NCI-H1417 (cell line): ENCODE results near the gene DBET.
"Not testable (repeated sequence)": the region's sequence is repeated elsewhere in the genome, so short reads cannot be mapped to it uniquely, and the experiment has no call there.

Experiments
- DNase-seq, 3 experiments: peaks; one replicate each; lab custom pipeline; 2025; lab: John Stamatoyannopoulos, UW

DBET gene

GRCh38 chr4:190064342-190064741 is at the start of gene DBET:
Gene DBET, plus strand, starts transcription at chr4:190064502.
- not testable (repeated sequence) for DNase-seq

GRCh38 chr4:190014771-190015537 is 49.3 kb upstream of the DBET start:
- no peak for DNase-seq

- no peak for DNase-seq
These were observed 48.5 kb upstream of the DBET start for GRCh38 chr4:190015538-190016368.

- DNase-seq, result no peak
These were observed 47.7 kb upstream of the DBET start for GRCh38 chr4:190016369-190017289.

GRCh38 chr4:190017357-190018200 is 46.7 kb upstream of the DBET start:
- DNase-seq, result no peak

GRCh38 chr4:190018201-190018920 is 45.9 kb upstream of the DBET start:
- no peak for DNase-seq

- no peak for DNase-seq
These were observed 45.1 kb upstream of the DBET start for GRCh38 chr4:190019023-190019858.

GRCh38 chr4:190019859-190020463 is 44.3 kb upstream of the DBET start:
- DNase-seq, result not testable (repeated sequence)

GRCh38 chr4:190020790-190021717 is 43.2 kb upstream of the DBET start:
- DNase-seq, result no peak

- not testable (repeated sequence) for DNase-seq
These were observed 42.3 kb upstream of the DBET start for GRCh38 chr4:190021973-190022372.

- not testable (repeated sequence) for DNase-seq
These were observed 41.6 kb upstream of the DBET start for GRCh38 chr4:190022614-190023281.

GRCh38 chr4:190027156-190027555 is 37.1 kb upstream of the DBET start, which contains the start of gene FRG2:
Gene FRG2, minus strand, starts transcription at chr4:190027256. Its CDS starts 52 bp downstream, at chr4:190027204.
- not testable (repeated sequence) for DNase-seq

GRCh38 chr4:190031264-190031663 is 33.0 kb upstream of the DBET start:
- DNase-seq, result not testable (repeated sequence)

GRCh38 chr4:190037704-190038388 is 26.5 kb upstream of the DBET start:
- DNase-seq, result not testable (repeated sequence)

- DNase-seq, result not testable (repeated sequence)
These were observed 23.4 kb upstream of the DBET start for GRCh38 chr4:190040873-190041272.

- not testable (repeated sequence) for DNase-seq
These were observed 16.7 kb upstream of the DBET start for GRCh38 chr4:190047627-190048026.
